M059J (cell line): ENCODE results near the gene KCNK3. TPM values are rescaled to one million over a fixed set of nuclear protein-coding genes. Genes with fewer than 3 reads are reported as not detected.
"Not testable (repeated sequence)": the region's sequence is repeated elsewhere in the genome, so short reads cannot be mapped to it uniquely, and the experiment has no call there.

Source experiments
- DNase-seq: peaks from one replicate; pipeline ENCODE4 v3.0.0-alpha.2; 2012; ENCODE audit warnings: low read depth
- total RNA-seq: library from RNA; depleted of rRNA; stranded (reverse); fragments of >200 nt; shearing (Covaris generic); gene quantifications from 2 replicates; pipeline ENCODE4 v1.2.3, GENCODE V29; 2014; rRNA removed

Gene KCNK3
- 2.4 and 2.8 TPM in 2 replicates for total RNA-seq

- DNase-seq = peak; percentile 29
Observed at GRCh38 chr2:26692279-26692896, at the start of gene KCNK3. TSS of gene KCNK3 (plus strand) at chr2:26692722. CDS start at chr2:26692876, 154 bp downstream.

DNA sequence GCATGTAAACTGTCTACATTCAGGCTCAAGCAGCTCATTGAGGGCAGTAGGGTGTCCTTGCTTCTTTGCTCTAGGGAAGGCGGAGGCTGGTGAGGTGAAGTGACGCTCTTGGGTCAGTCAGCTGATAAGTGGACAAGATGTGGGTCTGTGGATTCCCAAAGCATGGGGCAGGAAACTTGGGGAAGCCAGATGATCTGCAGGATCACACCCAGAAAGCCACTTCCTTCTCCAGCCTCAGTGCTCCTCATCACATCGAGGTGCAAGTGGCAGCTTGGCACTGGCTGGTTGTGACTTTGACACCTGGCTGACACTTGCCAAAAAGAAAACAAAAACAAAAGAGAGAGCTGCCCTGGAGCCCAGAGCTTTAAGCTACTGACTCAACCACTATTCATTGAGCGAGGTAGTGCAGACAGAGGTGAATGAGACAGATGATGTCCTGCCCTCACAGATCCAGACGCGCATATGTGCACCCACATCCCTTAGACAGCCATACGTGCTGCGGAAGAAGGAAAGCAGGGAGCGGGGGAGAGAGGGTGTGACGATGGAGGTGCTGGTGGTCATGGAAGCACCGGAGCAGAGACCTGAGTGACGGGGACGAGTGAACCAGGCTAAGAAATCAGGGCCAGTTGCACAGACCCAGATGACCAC is 48.2 kb upstream of the KCNK3 start:
- DNase-seq = no peak

DNA sequence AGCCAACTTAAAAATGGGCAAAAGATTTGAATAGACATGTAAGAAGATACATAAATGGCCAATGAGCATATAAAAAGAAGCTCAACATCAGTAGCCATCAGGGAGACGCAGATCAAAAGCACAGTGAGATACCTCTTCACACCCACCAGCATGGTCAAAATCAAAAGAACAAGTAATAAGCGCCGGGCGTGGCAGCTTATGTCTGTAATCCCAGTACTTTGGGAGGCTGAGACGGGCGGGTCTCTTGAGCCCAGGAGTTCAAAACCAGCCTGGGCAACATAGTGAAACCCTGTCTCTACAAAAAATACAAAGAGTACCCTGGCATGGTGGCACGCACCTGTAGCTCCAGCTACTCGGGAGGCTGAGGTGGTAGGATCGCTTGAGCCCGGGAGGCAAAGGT is 46.8 kb upstream of the KCNK3 start:
- no peak for DNase-seq

DNA sequence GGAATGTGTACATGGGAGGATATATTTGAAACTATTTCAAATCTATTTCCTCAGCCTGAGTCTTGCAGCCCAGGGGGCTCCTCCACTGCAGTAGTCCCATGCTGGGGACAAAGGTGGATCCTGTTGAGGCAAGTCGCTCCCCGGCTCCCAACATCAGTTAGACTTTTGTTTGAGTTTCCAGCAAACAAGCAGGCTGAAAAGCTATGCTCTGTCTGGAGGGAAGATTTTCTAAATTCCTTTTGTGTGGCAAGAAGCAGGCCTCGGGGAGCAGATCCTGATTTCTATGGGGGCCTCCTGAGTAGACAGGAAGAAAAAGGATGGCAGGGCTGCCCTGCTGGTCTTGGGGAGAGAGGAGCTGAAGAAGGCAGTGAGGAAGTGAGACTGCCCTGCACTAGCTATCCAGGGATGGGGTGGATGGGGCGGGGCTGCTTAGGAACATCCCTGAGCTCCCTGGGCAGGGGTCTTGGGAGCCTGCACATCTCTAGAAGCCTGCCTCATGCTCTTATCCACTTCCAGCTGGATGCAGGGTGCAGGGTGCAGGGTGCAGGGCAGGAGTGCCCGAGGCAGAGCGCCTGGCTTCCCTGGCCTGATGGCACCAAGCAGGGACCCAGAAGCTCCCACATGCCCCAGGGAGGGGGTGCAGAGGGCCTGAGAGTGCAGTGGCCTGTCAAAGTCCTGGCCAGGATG is 45.4 kb upstream of the KCNK3 start:
- DNase-seq = no peak

GRCh38 chr2:26647981-26648380 is 44.5 kb upstream of the KCNK3 start:
- no peak for DNase-seq

- DNase-seq = no peak
Observed at GRCh38 chr2:26648516-26648915, 44.0 kb upstream of the KCNK3 start.

GRCh38 chr2:26649322-26649721 is 43.2 kb upstream of the KCNK3 start:
- DNase-seq = no peak

GRCh38 chr2:26649992-26650712 is 42.4 kb upstream of the KCNK3 start:
- no peak for DNase-seq

DNA sequence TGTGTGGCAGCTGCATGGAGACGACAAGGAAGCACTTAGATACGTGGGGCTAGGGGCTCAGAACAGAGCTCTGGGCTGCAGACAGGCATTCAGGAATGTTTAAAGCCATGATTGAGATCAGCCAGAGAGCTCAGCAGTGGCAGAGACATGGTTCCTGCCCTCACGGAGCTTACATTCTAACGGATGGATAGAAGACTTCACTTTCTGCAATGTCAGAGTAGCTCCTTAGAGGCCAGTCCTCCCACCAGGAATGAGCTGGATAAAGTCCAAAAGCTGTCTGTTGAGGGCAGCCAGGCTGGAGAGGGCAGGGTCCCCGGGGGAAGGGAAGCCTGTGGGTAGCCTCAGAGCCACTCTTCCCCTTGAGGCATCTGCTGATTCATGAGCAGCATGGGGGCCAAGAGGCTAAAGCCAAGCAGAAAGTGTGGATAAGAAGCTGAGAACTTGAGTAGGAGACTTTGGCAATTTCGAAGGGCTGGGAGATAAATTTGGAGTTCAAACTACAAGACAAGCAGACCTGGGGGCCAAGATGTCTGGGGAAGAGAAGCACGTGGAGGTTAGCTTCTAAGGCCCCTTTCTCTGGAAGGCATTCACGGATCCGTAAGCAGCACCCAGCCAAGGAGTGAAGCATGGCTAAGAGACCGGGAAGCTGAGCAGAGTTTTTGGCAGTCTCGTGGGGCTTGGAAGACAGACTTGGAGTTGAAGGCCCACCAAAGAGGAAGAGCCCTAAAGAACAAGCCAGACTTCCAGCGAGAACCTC is 41.6 kb upstream of the KCNK3 start:
- DNase-seq = peak; percentile 37

- no peak for DNase-seq
Observed at GRCh38 chr2:26651470-26651771, 41.1 kb upstream of the KCNK3 start.

GRCh38 chr2:26651799-26652198 is 40.7 kb upstream of the KCNK3 start:
- no peak for DNase-seq

DNA sequence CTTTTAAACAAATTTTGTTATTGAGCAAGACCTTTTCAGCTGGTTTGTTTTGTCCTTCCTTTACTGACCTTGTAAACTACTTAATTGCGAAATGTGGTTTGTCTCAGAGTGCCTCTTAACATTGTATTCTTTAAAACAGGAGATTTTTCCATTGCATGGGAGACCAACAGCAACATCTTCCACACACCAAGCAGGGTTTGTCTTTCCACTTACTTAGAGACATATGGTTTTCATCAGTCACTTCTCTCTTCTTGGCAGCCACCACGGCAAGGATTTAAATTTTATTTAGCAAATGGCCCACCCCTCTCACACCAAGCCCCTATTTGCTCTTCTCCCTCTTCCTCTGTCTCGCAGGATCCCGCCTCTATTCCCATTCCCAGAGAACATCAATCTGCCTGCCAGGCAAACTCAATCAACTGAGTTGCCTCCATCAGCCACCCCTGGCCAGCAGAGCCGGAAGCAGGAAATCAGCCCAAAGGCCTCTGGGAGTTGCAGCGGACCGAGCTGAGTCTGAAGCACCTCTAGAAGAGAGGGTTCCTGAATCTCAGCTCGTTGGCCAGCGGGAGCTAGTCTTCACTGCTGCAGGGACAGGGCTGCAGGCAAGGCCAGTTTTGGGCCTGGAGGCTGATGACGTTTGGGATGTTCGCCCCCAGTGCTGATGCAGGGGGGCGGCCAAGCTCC is 40.0 kb upstream of the KCNK3 start:
- peak; percentile 7 for DNase-seq

- DNase-seq = no peak
Observed at GRCh38 chr2:26653207-26654060, 39.1 kb upstream of the KCNK3 start.

- DNase-seq = no peak
Observed at GRCh38 chr2:26654061-26654340, 38.5 kb upstream of the KCNK3 start.

DNA sequence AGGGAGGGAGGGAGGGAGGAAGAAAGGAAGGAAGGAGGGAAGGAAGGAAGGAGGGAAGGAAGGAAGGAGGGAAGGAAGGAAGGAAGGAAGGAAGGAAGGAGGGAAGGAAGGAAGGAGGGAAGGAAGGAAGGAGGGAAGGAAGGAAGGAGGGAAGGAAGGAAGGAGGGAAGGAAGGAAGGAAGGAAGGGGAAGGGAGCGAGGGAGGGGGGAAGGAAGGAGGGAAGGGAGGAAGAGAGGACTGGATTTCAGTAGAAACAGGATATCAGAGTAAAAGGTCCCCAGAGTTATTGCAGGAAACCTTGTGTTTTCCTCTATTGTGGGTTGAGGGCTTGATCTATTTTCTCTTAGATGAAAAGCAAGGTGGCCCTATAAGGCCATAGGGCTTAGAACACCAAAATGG is 37.4 kb upstream of the KCNK3 start:
- not testable (repeated sequence) for DNase-seq

DNA sequence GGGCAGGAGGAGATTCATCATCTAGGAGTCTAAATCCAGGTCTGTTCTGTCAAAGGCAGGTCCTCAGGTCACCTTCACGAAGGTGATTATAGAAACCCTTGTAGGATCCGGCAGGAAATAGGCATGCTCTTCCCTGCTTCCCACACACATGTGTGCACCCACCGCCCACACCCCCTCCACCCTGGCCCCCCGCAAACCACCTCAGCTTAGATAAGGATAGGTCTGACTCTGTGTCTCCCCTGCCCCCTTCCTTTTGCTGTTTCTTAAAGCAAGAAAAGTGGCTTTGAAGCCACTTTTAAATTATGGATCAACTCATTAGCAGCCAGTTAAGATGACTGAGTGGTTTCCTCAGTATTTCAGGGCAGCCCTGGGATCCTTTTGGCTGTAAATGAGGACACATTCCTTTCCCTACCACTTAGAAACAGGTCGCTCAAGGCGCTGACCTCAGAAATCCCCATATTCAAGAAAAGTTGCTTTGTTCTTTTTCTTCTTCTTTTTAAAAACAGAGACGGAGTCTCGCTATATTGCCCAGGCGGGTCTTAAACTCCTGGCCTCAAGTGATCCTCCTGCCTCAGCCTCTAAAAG is 36.8 kb upstream of the KCNK3 start:
- DNase-seq = no peak

DNA sequence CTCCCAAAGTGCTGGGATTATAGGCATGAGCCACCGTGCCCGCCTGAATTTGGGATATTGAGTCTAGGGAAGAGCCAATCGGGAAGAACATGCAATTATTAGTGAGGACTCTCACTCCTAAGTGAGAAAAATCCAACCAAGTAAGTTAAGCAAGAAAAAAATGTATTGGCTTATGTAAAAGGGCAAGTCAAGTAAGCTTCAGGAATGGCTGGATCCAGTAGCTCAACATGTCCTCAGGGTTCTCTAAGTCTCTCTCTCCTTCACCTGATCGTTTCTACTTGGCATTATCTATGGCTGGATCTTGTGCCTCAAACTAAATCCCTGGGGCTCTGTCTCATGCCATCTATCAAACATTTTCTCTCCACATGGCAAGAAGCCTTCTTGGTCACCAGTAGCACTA is 35.3 kb upstream of the KCNK3 start:
- no peak for DNase-seq

DNA sequence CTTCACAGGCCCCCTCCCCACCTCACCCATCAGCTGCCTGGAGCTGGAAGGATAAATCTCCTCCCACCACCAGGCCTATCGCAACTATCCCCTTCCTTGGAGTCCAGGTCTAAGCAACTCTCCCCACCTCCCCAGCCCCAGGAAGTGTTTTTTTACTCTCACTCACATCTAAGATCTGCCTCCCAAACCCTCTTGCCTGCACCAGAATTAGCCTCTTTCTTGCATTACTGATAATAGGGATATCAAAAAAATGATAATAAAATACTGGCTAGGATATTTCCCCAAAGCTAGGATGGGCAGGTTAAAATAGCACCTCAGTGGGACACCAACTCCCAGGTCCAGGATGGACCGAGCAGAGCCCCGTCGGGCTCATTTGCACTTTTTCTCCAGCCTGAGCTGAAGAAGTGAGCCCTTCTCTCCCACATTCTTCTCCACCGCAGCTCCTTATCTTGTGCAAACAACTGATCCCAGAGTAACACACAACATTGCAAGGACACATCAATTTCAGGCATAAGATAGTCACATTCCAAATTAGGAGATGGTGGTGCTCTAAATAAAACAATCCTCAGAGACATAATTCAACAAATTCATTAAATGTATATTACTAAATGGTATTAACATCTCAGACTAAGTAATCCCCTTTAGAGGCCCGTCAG is 33.7 kb upstream of the KCNK3 start:
- no peak for DNase-seq

GRCh38 chr2:26660363-26660962 is 32.1 kb upstream of the KCNK3 start:
- DNase-seq = no peak
